HEK293 (cell line): ENCODE measurements around the gene PAX6.
A peak's percentile ranks its signal among the peaks of the same experiment; 100 is the strongest.

Source experiments
- GFI1B ChIP-seq: fragments of 450-650 bp; formaldehyde crosslinking; IDR thresholded peaks from 2 replicates; pipeline ENCODE4 v1.5.1; 2016; ENCODE audit warnings: missing biosample characterization, missing genetic modification characterization
- GLIS1 ChIP-seq: fragments of 450-650 bp; formaldehyde crosslinking; IDR thresholded peaks from 2 replicates; pipeline ENCODE4 v1.5.1; 2016; ENCODE audit warnings: missing biosample characterization, missing genetic modification characterization
- HOXC10 ChIP-seq: sonication (generic); formaldehyde crosslinking; IDR thresholded peaks from 2 replicates; pipeline ENCODE4 v1.8.1; 2023; ENCODE audit warnings: mild to moderate bottlenecking, missing genetic modification reagents
- KLF9 ChIP-seq: fragments of 450-650 bp; formaldehyde crosslinking; IDR thresholded peaks from 2 replicates; pipeline ENCODE4 v1.5.1; 2016; ENCODE audit warnings: missing biosample characterization, missing genetic modification characterization, low read depth
- SP3 ChIP-seq: fragments of 450-650 bp; formaldehyde crosslinking; IDR thresholded peaks from 2 replicates; pipeline ENCODE4 v1.5.1; 2016; ENCODE audit warnings: missing biosample characterization, missing genetic modification characterization
- ZEB2 ChIP-seq: fragments of 450-650 bp; formaldehyde crosslinking; IDR thresholded peaks from 2 replicates; pipeline ENCODE4 v1.5.1; 2016; ENCODE audit warnings: missing biosample characterization, missing genetic modification characterization
- ZFHX2 ChIP-seq: fragments of 450-650 bp; formaldehyde crosslinking; conservative IDR thresholded peaks from 2 replicates; pipeline ENCODE4 v1.5.1; 2016; ENCODE audit warnings: missing biosample characterization, missing genetic modification characterization
- ZFP69B ChIP-seq: fragments of 450-650 bp; formaldehyde crosslinking; IDR thresholded peaks from 2 replicates; pipeline ENCODE4 v1.5.1; 2016; ENCODE audit warnings: missing biosample characterization, missing genetic modification characterization
- ZIC2 ChIP-seq: fragments of 450-650 bp; formaldehyde crosslinking; IDR thresholded peaks from 2 replicates; pipeline ENCODE4 v1.5.1; 2016; ENCODE audit warnings: missing biosample characterization, missing genetic modification characterization
- ZNF112 ChIP-seq: fragments of 450-650 bp; formaldehyde crosslinking; IDR thresholded peaks from 2 replicates; pipeline ENCODE4 v1.5.0; 2017; ENCODE audit warnings: missing biosample characterization, missing genetic modification characterization
- ZNF146 ChIP-seq: fragments of 450-650 bp; formaldehyde crosslinking; IDR thresholded peaks from 2 replicates; pipeline ENCODE4 v1.5.1; 2016; ENCODE audit warnings: missing biosample characterization, missing genetic modification characterization
- ZNF169 ChIP-seq: fragments of 450-650 bp; formaldehyde crosslinking; IDR thresholded peaks from 2 replicates; pipeline ENCODE4 v1.5.1; 2016; ENCODE audit warnings: missing biosample characterization, missing genetic modification characterization
- ZNF19 ChIP-seq: fragments of 450-650 bp; formaldehyde crosslinking; IDR thresholded peaks from 2 replicates; pipeline ENCODE4; 2016; ENCODE audit warnings: missing biosample characterization, missing genetic modification characterization, low read depth
- ZNF366 ChIP-seq: fragments of 450-650 bp; formaldehyde crosslinking; conservative IDR thresholded peaks from 2 replicates; pipeline ENCODE4 v1.5.1; 2016; ENCODE audit warnings: missing biosample characterization, missing genetic modification characterization
- ZNF37A ChIP-seq: fragments of 450-650 bp; IDR thresholded peaks from 2 replicates; pipeline ENCODE4 v1.5.1; 2018; ENCODE audit warnings: missing biosample characterization, missing genetic modification characterization
- ZNF416 ChIP-seq: fragments of 450-650 bp; formaldehyde crosslinking; IDR thresholded peaks from 2 replicates; pipeline ENCODE4 v1.5.1; 2016; ENCODE audit warnings: missing biosample characterization, missing genetic modification characterization
- ZNF501 ChIP-seq: fragments of 450-650 bp; formaldehyde crosslinking; IDR thresholded peaks from 2 replicates; pipeline ENCODE4 v1.5.1; 2016; ENCODE audit warnings: missing biosample characterization, missing genetic modification characterization
- ZNF521 ChIP-seq: fragments of 450-650 bp; formaldehyde crosslinking; IDR thresholded peaks from 2 replicates; pipeline ENCODE4 v1.5.1; 2017; ENCODE audit warnings: missing biosample characterization, mild to moderate bottlenecking, missing genetic modification characterization
- ZNF596 ChIP-seq: fragments of 450-650 bp; IDR thresholded peaks from 2 replicates; pipeline ENCODE4 v1.5.0; 2018; ENCODE audit warnings: missing biosample characterization, mild to moderate bottlenecking, missing genetic modification characterization, moderate library complexity
- ZNF610 ChIP-seq: fragments of 450-650 bp; formaldehyde crosslinking; IDR thresholded peaks from 2 replicates; pipeline ENCODE4 v1.5.1; 2016; ENCODE audit warnings: missing biosample characterization, missing genetic modification characterization, borderline replicate concordance
- ZNF776 ChIP-seq: fragments of 450-650 bp; formaldehyde crosslinking; IDR thresholded peaks from 2 replicates; pipeline ENCODE4 v1.5.0; 2017; ENCODE audit warnings: missing biosample characterization, missing genetic modification characterization, borderline replicate concordance
- ZNF843 ChIP-seq: fragments of 450-650 bp; formaldehyde crosslinking; IDR thresholded peaks from 2 replicates; pipeline ENCODE4 v1.5.1; 2016; ENCODE audit warnings: missing biosample characterization, missing genetic modification characterization
- TF ChIP-seq, protein P1 (sequence below): fragments of 450-650 bp; formaldehyde crosslinking; IDR thresholded peaks from 2 replicates; pipeline ENCODE4 v1.5.1; 2017; ENCODE audit warnings: missing biosample characterization, missing genetic modification characterization
- TF ChIP-seq, protein P2 (sequence below): fragments of 450-650 bp; formaldehyde crosslinking; IDR thresholded peaks from 2 replicates; pipeline ENCODE4 v1.5.1; 2016; ENCODE audit warnings: missing biosample characterization, missing genetic modification characterization
- TF ChIP-seq, protein P3 (sequence below): fragments of 450-650 bp; formaldehyde crosslinking; IDR thresholded peaks from 2 replicates; pipeline ENCODE4 v1.5.1; 2016; ENCODE audit warnings: missing biosample characterization, missing genetic modification characterization
- TF ChIP-seq, protein P4 (sequence below): fragments of 450-650 bp; formaldehyde crosslinking; IDR thresholded peaks from 2 replicates; pipeline ENCODE4 v1.5.1; 2017; ENCODE audit warnings: missing biosample characterization, missing genetic modification characterization
- TF ChIP-seq, protein P5 (sequence below): fragments of 450-650 bp; formaldehyde crosslinking; IDR thresholded peaks from 2 replicates; pipeline ENCODE4 v1.5.1; 2016; ENCODE audit warnings: missing biosample characterization, missing genetic modification characterization
- TF ChIP-seq, protein P6 (sequence below): fragments of 450-650 bp; formaldehyde crosslinking; optimal IDR thresholded peaks from 2 replicates; pipeline ENCODE3; 2016; ENCODE audit warnings: missing biosample characterization, mild to moderate bottlenecking, missing genetic modification characterization

PAX6 gene

DNA sequence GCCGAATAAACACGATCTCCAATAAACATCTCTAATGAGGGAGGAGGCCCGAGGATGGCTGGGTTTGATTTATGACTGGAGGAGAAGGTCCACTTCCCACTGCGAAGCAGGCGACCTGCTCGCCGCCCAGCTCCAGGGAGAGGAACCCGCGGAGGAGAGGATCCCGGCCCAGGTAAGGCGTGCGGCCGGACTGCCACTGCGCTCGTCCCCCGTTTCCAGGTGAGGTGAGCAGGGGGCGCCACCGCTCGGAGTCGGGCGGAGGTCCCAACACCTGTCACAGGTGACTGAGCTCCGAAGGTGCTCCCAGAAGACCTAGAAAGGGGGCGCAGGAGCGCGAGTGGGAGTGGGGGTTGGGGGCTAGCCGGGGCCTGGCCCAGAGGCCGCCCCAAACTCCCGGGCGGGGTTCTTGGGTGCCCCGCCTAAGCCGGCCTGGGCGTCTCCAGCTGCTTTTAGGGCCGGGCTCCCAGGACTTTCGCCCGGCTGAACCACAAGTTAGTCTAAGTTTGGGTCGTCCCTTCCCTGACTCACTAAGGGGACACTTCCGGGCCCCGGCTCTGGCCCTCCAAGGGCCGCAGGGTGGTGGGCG is 5.4 kb upstream of the PAX6 start (continued):
- TF ChIP-seq, protein P1, sequence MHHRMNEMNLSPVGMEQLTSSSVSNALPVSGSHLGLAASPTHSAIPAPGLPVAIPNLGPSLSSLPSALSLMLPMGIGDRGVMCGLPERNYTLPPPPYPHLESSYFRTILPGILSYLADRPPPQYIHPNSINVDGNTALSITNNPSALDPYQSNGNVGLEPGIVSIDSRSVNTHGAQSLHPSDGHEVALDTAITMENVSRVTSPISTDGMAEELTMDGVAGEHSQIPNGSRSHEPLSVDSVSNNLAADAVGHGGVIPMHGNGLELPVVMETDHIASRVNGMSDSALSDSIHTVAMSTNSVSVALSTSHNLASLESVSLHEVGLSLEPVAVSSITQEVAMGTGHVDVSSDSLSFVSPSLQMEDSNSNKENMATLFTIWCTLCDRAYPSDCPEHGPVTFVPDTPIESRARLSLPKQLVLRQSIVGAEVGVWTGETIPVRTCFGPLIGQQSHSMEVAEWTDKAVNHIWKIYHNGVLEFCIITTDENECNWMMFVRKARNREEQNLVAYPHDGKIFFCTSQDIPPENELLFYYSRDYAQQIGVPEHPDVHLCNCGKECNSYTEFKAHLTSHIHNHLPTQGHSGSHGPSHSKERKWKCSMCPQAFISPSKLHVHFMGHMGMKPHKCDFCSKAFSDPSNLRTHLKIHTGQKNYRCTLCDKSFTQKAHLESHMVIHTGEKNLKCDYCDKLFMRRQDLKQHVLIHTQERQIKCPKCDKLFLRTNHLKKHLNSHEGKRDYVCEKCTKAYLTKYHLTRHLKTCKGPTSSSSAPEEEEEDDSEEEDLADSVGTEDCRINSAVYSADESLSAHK (tag by site-specific recombination): peak; percentile 70
- TF ChIP-seq ZNF843 (tag by site-specific recombination) (peak; percentile 83; the same call in 1 of the 2 replicates), ZIC2 (tag by site-specific recombination) (peak; percentile 67), ZNF112 (tag by site-specific recombination) (no peak), ZNF596 (tag by site-specific recombination) (0 out of 2 replicates have a peak, but pooled peaks have one; percentile 7), ZFHX2 (tag by site-specific recombination) (no peak), GFI1B (no peak), KLF9 (tag by site-specific recombination) (no peak), ZNF501 (tag by site-specific recombination) (no peak), ZFP69B (tag by site-specific recombination) (0 out of 2 replicates have a peak, but pooled peaks have one; percentile 27), ZNF521 (tag by site-specific recombination) (no peak), HOXC10 (CRISPR knock-in tag) (0 out of 2 replicates have a peak, but pooled peaks have one; percentile 73), GLIS1 (tag by site-specific recombination) (no peak; the same call in 1 of the 2 replicates), ZNF366 (tag by site-specific recombination) (peak; percentile 73), ZNF610 (tag by site-specific recombination) (no peak), SP3 (tag by site-specific recombination) (peak; percentile 73), ZNF37A (tag by site-specific recombination) (no peak), ZNF146 (tag by site-specific recombination) (0 out of 2 replicates have a peak, but pooled peaks have one; percentile 6), ZNF416 (tag by site-specific recombination) (no peak), ZNF169 (tag by site-specific recombination) (no peak), ZNF776 (tag by site-specific recombination) (no peak), ZNF19 (tag by site-specific recombination) (no peak), ZEB2 (peak; percentile 86)
- TF ChIP-seq, protein P2, sequence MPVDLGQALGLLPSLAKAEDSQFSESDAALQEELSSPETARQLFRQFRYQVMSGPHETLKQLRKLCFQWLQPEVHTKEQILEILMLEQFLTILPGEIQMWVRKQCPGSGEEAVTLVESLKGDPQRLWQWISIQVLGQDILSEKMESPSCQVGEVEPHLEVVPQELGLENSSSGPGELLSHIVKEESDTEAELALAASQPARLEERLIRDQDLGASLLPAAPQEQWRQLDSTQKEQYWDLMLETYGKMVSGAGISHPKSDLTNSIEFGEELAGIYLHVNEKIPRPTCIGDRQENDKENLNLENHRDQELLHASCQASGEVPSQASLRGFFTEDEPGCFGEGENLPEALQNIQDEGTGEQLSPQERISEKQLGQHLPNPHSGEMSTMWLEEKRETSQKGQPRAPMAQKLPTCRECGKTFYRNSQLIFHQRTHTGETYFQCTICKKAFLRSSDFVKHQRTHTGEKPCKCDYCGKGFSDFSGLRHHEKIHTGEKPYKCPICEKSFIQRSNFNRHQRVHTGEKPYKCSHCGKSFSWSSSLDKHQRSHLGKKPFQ: peak; percentile 52; the same call in 1 of the 2 replicates
- TF ChIP-seq, protein P3, sequence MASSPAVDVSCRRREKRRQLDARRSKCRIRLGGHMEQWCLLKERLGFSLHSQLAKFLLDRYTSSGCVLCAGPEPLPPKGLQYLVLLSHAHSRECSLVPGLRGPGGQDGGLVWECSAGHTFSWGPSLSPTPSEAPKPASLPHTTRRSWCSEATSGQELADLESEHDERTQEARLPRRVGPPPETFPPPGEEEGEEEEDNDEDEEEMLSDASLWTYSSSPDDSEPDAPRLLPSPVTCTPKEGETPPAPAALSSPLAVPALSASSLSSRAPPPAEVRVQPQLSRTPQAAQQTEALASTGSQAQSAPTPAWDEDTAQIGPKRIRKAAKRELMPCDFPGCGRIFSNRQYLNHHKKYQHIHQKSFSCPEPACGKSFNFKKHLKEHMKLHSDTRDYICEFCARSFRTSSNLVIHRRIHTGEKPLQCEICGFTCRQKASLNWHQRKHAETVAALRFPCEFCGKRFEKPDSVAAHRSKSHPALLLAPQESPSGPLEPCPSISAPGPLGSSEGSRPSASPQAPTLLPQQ (tag by site-specific recombination): peak; percentile 32
- TF ChIP-seq, protein P4, sequence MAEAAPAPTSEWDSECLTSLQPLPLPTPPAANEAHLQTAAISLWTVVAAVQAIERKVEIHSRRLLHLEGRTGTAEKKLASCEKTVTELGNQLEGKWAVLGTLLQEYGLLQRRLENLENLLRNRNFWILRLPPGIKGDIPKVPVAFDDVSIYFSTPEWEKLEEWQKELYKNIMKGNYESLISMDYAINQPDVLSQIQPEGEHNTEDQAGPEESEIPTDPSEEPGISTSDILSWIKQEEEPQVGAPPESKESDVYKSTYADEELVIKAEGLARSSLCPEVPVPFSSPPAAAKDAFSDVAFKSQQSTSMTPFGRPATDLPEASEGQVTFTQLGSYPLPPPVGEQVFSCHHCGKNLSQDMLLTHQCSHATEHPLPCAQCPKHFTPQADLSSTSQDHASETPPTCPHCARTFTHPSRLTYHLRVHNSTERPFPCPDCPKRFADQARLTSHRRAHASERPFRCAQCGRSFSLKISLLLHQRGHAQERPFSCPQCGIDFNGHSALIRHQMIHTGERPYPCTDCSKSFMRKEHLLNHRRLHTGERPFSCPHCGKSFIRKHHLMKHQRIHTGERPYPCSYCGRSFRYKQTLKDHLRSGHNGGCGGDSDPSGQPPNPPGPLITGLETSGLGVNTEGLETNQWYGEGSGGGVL (tag by site-specific recombination): 0 out of 2 replicates have a peak, but pooled peaks have one; percentile 29
- TF ChIP-seq, protein P5, sequence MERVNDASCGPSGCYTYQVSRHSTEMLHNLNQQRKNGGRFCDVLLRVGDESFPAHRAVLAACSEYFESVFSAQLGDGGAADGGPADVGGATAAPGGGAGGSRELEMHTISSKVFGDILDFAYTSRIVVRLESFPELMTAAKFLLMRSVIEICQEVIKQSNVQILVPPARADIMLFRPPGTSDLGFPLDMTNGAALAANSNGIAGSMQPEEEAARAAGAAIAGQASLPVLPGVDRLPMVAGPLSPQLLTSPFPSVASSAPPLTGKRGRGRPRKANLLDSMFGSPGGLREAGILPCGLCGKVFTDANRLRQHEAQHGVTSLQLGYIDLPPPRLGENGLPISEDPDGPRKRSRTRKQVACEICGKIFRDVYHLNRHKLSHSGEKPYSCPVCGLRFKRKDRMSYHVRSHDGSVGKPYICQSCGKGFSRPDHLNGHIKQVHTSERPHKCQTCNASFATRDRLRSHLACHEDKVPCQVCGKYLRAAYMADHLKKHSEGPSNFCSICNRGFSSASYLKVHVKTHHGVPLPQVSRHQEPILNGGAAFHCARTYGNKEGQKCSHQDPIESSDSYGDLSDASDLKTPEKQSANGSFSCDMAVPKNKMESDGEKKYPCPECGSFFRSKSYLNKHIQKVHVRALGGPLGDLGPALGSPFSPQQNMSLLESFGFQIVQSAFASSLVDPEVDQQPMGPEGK: peak; percentile 65; the same call in 1 of the 2 replicates
- TF ChIP-seq, protein P6, sequence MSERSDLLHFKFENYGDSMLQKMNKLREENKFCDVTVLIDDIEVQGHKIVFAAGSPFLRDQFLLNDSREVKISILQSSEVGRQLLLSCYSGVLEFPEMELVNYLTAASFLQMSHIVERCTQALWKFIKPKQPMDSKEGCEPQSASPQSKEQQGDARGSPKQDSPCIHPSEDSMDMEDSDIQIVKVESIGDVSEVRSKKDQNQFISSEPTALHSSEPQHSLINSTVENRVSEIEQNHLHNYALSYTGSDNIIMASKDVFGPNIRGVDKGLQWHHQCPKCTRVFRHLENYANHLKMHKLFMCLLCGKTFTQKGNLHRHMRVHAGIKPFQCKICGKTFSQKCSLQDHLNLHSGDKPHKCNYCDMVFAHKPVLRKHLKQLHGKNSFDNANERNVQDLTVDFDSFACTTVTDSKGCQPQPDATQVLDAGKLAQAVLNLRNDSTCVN: peak; percentile 51
